GM19395 (cell line): Measurements from ENCODE around the gene ZNF616.
A peak's percentile ranks its signal among the peaks of the same experiment; 100 is the strongest.
"Not testable (repeated sequence)": the region's sequence is repeated elsewhere in the genome, so short reads cannot be mapped to it uniquely, and the experiment has no call there.

Experiments used
- ATAC-seq: cut with Tn5 transposase; IDR thresholded peaks from one replicate; pipeline ENCODE4 v1.9.1; 2021; ENCODE audit warnings: mild to moderate bottlenecking, moderate library complexity; ENCODE audit not compliant: unreplicated experiment

ZNF616 gene

GRCh38 chr19:52112624-52113023 is 27.1 kb downstream of the ZNF616 start:
- ATAC-seq = no peak

- no peak for ATAC-seq
These were observed 29.0 kb downstream of the ZNF616 start for GRCh38 chr19:52110780-52111179.

GRCh38 chr19:52102782-52103181 is 37.0 kb downstream of the ZNF616 start:
- ATAC-seq = no peak

- ATAC-seq = no peak
These were observed 37.7 kb downstream of the ZNF616 start for GRCh38 chr19:52101866-52102562.

GRCh38 chr19:52099497-52100138 is 40.1 kb downstream of the ZNF616 start:
- ATAC-seq = no peak

GRCh38 chr19:52096416-52096815 is 43.3 kb downstream of the ZNF616 start:
- not testable (repeated sequence) for ATAC-seq

GRCh38 chr19:52095172-52096014 is 44.3 kb downstream of the ZNF616 start, which contains the start of gene ZNF841:
TSS of gene ZNF841 (minus strand) at chr19:52095765. CDS start at chr19:52084801, 10,964 bp downstream.
- ATAC-seq = peak; percentile 90

- no peak for ATAC-seq
These were observed 45.1 kb downstream of the ZNF616 start for GRCh38 chr19:52094526-52095130.

GRCh38 chr19:52086481-52086880 is 53.3 kb downstream of the ZNF616 start:
- ATAC-seq = no peak

- ATAC-seq = no peak
These were observed 69.2 kb downstream of the ZNF616 start for GRCh38 chr19:52070496-52070895.

GRCh38 chr19:52069653-52070052 is 70.1 kb downstream of the ZNF616 start:
- no peak for ATAC-seq

GRCh38 chr19:52066258-52066863 is 73.4 kb downstream of the ZNF616 start:
- no peak for ATAC-seq

- ATAC-seq = no peak
These were observed 74.3 kb downstream of the ZNF616 start for GRCh38 chr19:52065399-52065798.
